Frontal cortex (tissue), 4 donors: ENCODE results near the gene CRYBG1. TPM values are rescaled to one million over a fixed set of nuclear protein-coding genes. Genes with fewer than 3 reads are reported as not detected.
"Not testable (repeated sequence)": the region's sequence is repeated elsewhere in the genome, so short reads cannot be mapped to it uniquely, and the experiment has no call there.

ENCODE experiments used
- DNase-seq, 2 donors: peaks; one replicate each; pipeline ENCODE4 v3.0.0; 2012; ENCODE audit warnings: low spot score in 2 of 2
- FAIRE-seq: peaks from 2 replicates; lab custom pipeline; 2012; peaks lifted over from hg19 to GRCh38; lab: Jason Lieb, UNC
- total RNA-seq: library from RNA; depleted of rRNA; stranded (reverse); fragments of >200 nt; gene quantifications from one replicate; pipeline ENCODE4 v1.2.3, GENCODE V29; 2014
- donor health status: control.
- donor health status: control.
- donor health status: control.

CRYBG1 gene
- total RNA-seq, 1 donor from 2014 or later, result under 0.01 TPM

- FAIRE-seq (no peak), DNase-seq (no peak)
Observed at GRCh38 chr6:106373502-106374239, 13.2 kb downstream of the CRYBG1 start.

- DNase-seq (no peak), FAIRE-seq (no peak)
Observed at GRCh38 chr6:106377061-106377540, 16.6 kb downstream of the CRYBG1 start.

GRCh38 chr6:106379951-106380350 lies 19.4 kb downstream of the CRYBG1 start:
- no peak for FAIRE-seq
- no peak for DNase-seq

GRCh38 chr6:106380407-106380806 lies 19.9 kb downstream of the CRYBG1 start:
- DNase-seq (no peak), FAIRE-seq (no peak)

GRCh38 chr6:106381223-106381622 lies 20.7 kb downstream of the CRYBG1 start:
- DNase-seq, result no peak
- no peak for FAIRE-seq

GRCh38 chr6:106381881-106382280 lies 21.4 kb downstream of the CRYBG1 start:
- no peak for FAIRE-seq

GRCh38 chr6:106383573-106383972 lies 23.1 kb downstream of the CRYBG1 start:
- DNase-seq (no peak), FAIRE-seq (no peak)

More at GRCh38 chr6:106381881-106382280, 21.4 kb downstream of the CRYBG1 start:
- DNase-seq, result no peak

- FAIRE-seq (no peak), DNase-seq (no peak)
Observed at GRCh38 chr6:106385530-106385929, 25.0 kb downstream of the CRYBG1 start.

GRCh38 chr6:106387875-106388274 lies 27.4 kb downstream of the CRYBG1 start:
- DNase-seq (no peak), FAIRE-seq (no peak)

GRCh38 chr6:106390088-106390487 lies 29.6 kb downstream of the CRYBG1 start:
- DNase-seq (no peak), FAIRE-seq (no peak)

- FAIRE-seq (no peak), DNase-seq (no peak)
Observed at GRCh38 chr6:106396426-106397220, 36.1 kb downstream of the CRYBG1 start.

- FAIRE-seq, result no peak
Observed at GRCh38 chr6:106397431-106397830, 36.9 kb downstream of the CRYBG1 start.

GRCh38 chr6:106398621-106399020 lies 38.1 kb downstream of the CRYBG1 start:
- DNase-seq, result no peak
- no peak for FAIRE-seq

More at GRCh38 chr6:106397431-106397830, 36.9 kb downstream of the CRYBG1 start:
- no peak for DNase-seq

GRCh38 chr6:106405044-106405443 lies 44.5 kb downstream of the CRYBG1 start:
- not testable (repeated sequence) for FAIRE-seq, DNase-seq

GRCh38 chr6:106411056-106411455 lies 50.5 kb downstream of the CRYBG1 start:
- FAIRE-seq (no peak), DNase-seq (no peak)

- FAIRE-seq (no peak), DNase-seq (no peak)
Observed at GRCh38 chr6:106411643-106412200, 51.2 kb downstream of the CRYBG1 start.

- FAIRE-seq, result no peak
Observed at GRCh38 chr6:106413016-106413415, 52.5 kb downstream of the CRYBG1 start.

GRCh38 chr6:106413722-106414121 lies 53.2 kb downstream of the CRYBG1 start:
- DNase-seq, result no peak
- FAIRE-seq, result no peak

More at GRCh38 chr6:106413016-106413415, 52.5 kb downstream of the CRYBG1 start:
- DNase-seq, result no peak

GRCh38 chr6:106415921-106416320 lies 55.4 kb downstream of the CRYBG1 start:
- DNase-seq (no peak), FAIRE-seq (no peak)

- DNase-seq (no peak), FAIRE-seq (no peak)
Observed at GRCh38 chr6:106417572-106418147, 57.1 kb downstream of the CRYBG1 start.
